Measurements from ENCODE around the gene SLC14A1. TPM values are rescaled to one million over a fixed set of nuclear protein-coding genes. Genes with fewer than 3 reads are reported as not detected.

SLC14A1 gene
- total and polyA plus RNA-seq, 9 donors = 0.20 to 3.3 (median 0.43) TPM; not detected in 1

- TF ChIP-seq POLR2A (IDR thresholded peaks at IDR 0.05) (no peak), EP300 (IDR thresholded peaks at IDR 0.05) (no peak), CTCF (IDR thresholded peaks at IDR 0.05) (no peak)
- H3K27me3 ChIP-seq = no peaks in the 10 kb centered on the region
- H3K36me3 ChIP-seq = no peaks in the 10 kb centered on the region
- DNase-seq = no peak
- intact Hi-C loops (cut with DNase I) = no loop called here
- no peak overlapping the region for H3K27ac ChIP-seq
- 46 to 69% (median 67%) methylated on average over 4 of the region's 4 CpGs for WGBS, 3 donors
- H3K4me1 ChIP-seq (ENCODE audit: insufficient read depth) = no peaks in the 10 kb centered on the region
- no peaks in the 10 kb centered on the region for H3K9me3 ChIP-seq
- no peak overlapping the region for H3K4me3 ChIP-seq
These were observed 61.2 kb downstream of the SLC14A1 start for GRCh38 chr18:45785134-45785533.

DNA sequence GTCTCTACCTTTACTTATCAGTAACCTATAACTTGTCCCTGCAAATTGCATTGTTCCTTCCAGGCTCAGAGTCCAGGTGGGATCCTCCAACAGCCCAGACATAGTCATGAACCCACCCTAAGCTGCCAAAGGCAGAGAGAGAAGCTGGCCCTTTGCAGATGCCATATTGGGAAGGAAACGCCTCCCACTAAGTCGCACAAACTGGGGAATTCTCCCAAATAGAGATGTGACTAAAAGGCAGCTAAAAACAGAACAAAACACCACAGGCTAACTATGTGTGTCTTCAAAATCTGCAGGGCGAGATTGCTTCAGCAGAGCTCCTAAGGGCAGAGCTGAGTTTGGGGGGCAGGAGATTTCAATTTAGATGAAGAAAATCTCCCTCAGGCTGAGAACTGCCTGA, 63.0 kb downstream of the SLC14A1 start:
- DNase-seq = no peak
- H3K9me3 ChIP-seq = no peaks in the 10 kb centered on the region
- intact Hi-C loops (cut with DNase I) = no loop called here
- H3K36me3 ChIP-seq = no peaks in the 10 kb centered on the region
- no peaks in the 10 kb centered on the region for H3K27me3 ChIP-seq
- 89 to 90% (median 90%) methylated on average over 3 of the region's 3 CpGs for WGBS, 3 donors
- no peaks in the 10 kb centered on the region for H3K4me1 ChIP-seq (ENCODE audit: insufficient read depth)
- no peak overlapping the region for H3K27ac ChIP-seq
- H3K4me3 ChIP-seq = no peak overlapping the region
- TF ChIP-seq EP300 (IDR thresholded peaks at IDR 0.05) (no peak), CTCF (IDR thresholded peaks at IDR 0.05) (no peak), POLR2A (IDR thresholded peaks at IDR 0.05) (no peak)

- no peak overlapping the region for H3K27ac ChIP-seq
- H3K4me1 ChIP-seq (ENCODE audit: insufficient read depth) = no peaks in the 10 kb centered on the region
- H3K27me3 ChIP-seq = no peaks in the 10 kb centered on the region
- no peak for DNase-seq
- no peaks in the 10 kb centered on the region for H3K36me3 ChIP-seq
- no peak for TF ChIP-seq POLR2A (IDR thresholded peaks at IDR 0.05)
- no peak for TF ChIP-seq EP300 (IDR thresholded peaks at IDR 0.05)
- 86 to 96% (median 92%) methylated on average over 1 of the region's 1 CpG for WGBS, 3 donors
- no peaks in the 10 kb centered on the region for H3K9me3 ChIP-seq
- no peak overlapping the region for H3K4me3 ChIP-seq
- intact Hi-C loops (cut with DNase I) = no loop called here
These were observed 63.4 kb downstream of the SLC14A1 start for GRCh38 chr18:45787346-45787745.

DNA sequence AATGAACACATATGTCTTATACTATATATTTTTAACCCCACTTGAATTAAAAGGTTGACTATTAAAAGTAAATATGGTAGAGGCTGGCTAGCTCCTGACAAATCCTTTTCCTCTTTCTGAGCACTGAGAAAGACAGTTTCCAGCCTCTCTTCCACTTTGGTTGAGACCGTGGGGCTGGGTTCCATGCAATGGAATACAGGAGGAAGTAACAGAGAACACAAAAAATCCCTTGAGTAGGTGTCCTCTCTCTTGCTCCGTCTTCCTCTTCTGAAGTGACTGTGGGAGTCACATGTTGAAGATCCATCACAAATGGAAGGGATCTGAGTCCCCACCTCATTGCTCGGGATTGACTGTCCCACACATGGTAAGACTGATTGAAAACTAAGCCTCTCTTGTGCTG, 64.9 kb downstream of the SLC14A1 start:
- no peak overlapping the region for H3K4me3 ChIP-seq
- no peak overlapping the region for H3K27ac ChIP-seq
- TF ChIP-seq CTCF (IDR thresholded peaks at IDR 0.05) = no peak
- TF ChIP-seq POLR2A (IDR thresholded peaks at IDR 0.05) = no peak
- TF ChIP-seq EP300 (IDR thresholded peaks at IDR 0.05) = no peak
- H3K9me3 ChIP-seq = no peaks in the 10 kb centered on the region
- DNase-seq = no peak
- no peaks in the 10 kb centered on the region for H3K4me1 ChIP-seq (ENCODE audit: insufficient read depth)
- H3K36me3 ChIP-seq = no peaks in the 10 kb centered on the region
- 88 to 90% (median 89%) methylated on average over 3 of the region's 3 CpGs for WGBS, 3 donors
- H3K27me3 ChIP-seq = no peaks in the 10 kb centered on the region
- intact Hi-C loops (cut with DNase I) = no loop called here

GRCh38 chr18:45792506-45793263, 68.7 kb downstream of the SLC14A1 start:
- intact Hi-C loops (cut with DNase I) = no loop called here
- no peak for TF ChIP-seq POLR2A (IDR thresholded peaks at IDR 0.05)
- TF ChIP-seq CTCF (IDR thresholded peaks at IDR 0.05) = no peak
- TF ChIP-seq EP300 (IDR thresholded peaks at IDR 0.05) = no peak
- 50 to 68% (median 53%) methylated on average over 5 of the region's 5 CpGs for WGBS, 3 donors
- no peaks in the 10 kb centered on the region for H3K9me3 ChIP-seq
- H3K4me1 ChIP-seq (ENCODE audit: insufficient read depth) = no peaks in the 10 kb centered on the region
- no peak overlapping the region for H3K27ac ChIP-seq
- H3K36me3 ChIP-seq = no peaks in the 10 kb centered on the region
- H3K27me3 ChIP-seq = no peaks in the 10 kb centered on the region
- H3K4me3 ChIP-seq = no peak overlapping the region
- no peak for DNase-seq

Data from ovary (tissue), 9 donors.